Smooth muscle cell (in vitro differentiated cells): ENCODE measurements around the gene CTDSPL2. TPM values are rescaled to one million over a fixed set of nuclear protein-coding genes. Genes with fewer than 3 reads are reported as not detected.
"Not testable (repeated sequence)": the region's sequence is repeated elsewhere in the genome, so short reads cannot be mapped to it uniquely, and the experiment has no call there.

Source experiments
- DNase-seq: peaks from one replicate; lab custom pipeline; 2025; ENCODE audit not compliant: unreplicated experiment; lab: John Stamatoyannopoulos, UW
- H2AFZ ChIP-seq: fragments of 200-600 bp; sonication (generic); 2 replicates; pipeline ENCODE4 v1.6.0; 2016; ENCODE audit warnings: antibody characterized with exemption, low read depth, mild to moderate bottlenecking
- H3F3A ChIP-seq: fragments of 200-600 bp; sonication (generic); 2 replicates; pipeline ENCODE4 v1.6.0; 2017; ENCODE audit warnings: antibody characterized with exemption, low read depth
- H3K27ac ChIP-seq: fragments of 200-600 bp; sonication (generic); 2 replicates; pipeline ENCODE4 v1.5.1; 2016; ENCODE audit warnings: low read depth, mild to moderate bottlenecking
- H3K27me3 ChIP-seq: fragments of 200-600 bp; sonication (generic); 2 replicates; pipeline ENCODE4 v1.6.1; 2016; ENCODE audit warnings: low read depth, mild to moderate bottlenecking
- H3K36me3 ChIP-seq: fragments of 200-600 bp; sonication (generic); 2 replicates; pipeline ENCODE4 v1.5.1; 2016; ENCODE audit warnings: low read depth
- H3K4me1 ChIP-seq: fragments of 200-600 bp; sonication (generic); 2 replicates; pipeline ENCODE4 v1.5.1; 2016; ENCODE audit warnings: low read depth
- H3K4me2 ChIP-seq: fragments of 200-600 bp; sonication (generic); 2 replicates; pipeline ENCODE4 v1.6.0; 2016; ENCODE audit warnings: mild to moderate bottlenecking
- H3K4me3 ChIP-seq: fragments of 200-600 bp; sonication (generic); 2 replicates; pipeline ENCODE4 v1.5.1; 2016; ENCODE audit warnings: mild to moderate bottlenecking
- H3K79me2 ChIP-seq: fragments of 200-600 bp; sonication (generic); 2 replicates; pipeline ENCODE4 v1.6.0; 2016; ENCODE audit warnings: low read depth, mild to moderate bottlenecking
- H3K9ac ChIP-seq: fragments of 200-600 bp; sonication (generic); 2 replicates; pipeline ENCODE4 v1.6.0; 2016; ENCODE audit warnings: low read depth
- H3K9me3 ChIP-seq: fragments of 200-600 bp; sonication (generic); replicated peaks from 2 replicates; pipeline ENCODE4 v1.5.1; 2016; ENCODE audit warnings: low read depth
- H4K20me1 ChIP-seq: fragments of 200-600 bp; sonication (generic); 2 replicates; pipeline ENCODE4 v1.6.0; 2016; ENCODE audit warnings: low read depth
- CTCF ChIP-seq: fragments of 200-600 bp; sonication (generic); IDR thresholded peaks from 2 replicates; pipeline ENCODE4 v1.5.1; 2017; ENCODE audit warnings: borderline replicate concordance, mild to moderate bottlenecking, antibody characterized with exemption; ENCODE audit not compliant: insufficient read depth, poor library complexity, severe bottlenecking
- WGBS: methylation state at CpG from one replicate; pipeline ENCODE4 v1.1.7; 2016; ENCODE audit warnings: low lambda C conversion rate; 5-methylcytosine and 5-hydroxymethylcytosine counted together
- polyA plus RNA-seq: library from polyadenylated mRNA; unstranded; fragments of >200 nt; fragmentation: Nextera tagmentation; extraction: Ambion mirVana; gene quantifications from 2 replicates; pipeline ENCODE4 v1.2.1, GENCODE V29; 2016
- total RNA-seq: library from RNA; depleted of rRNA; stranded (reverse); fragments of >200 nt; gene quantifications from 2 replicates; pipeline ENCODE4 v1.2.3, GENCODE V29; 2014

CTDSPL2 gene
- total and polyA plus RNA-seq, 2 experiments from 2014 or later: 15.6 to 83.9 TPM

GRCh38 chr15:44450172-44450571 lies 22.7 kb downstream of the CTDSPL2 start:
- H3K27ac ChIP-seq: no peak overlapping the region
- no peaks in the 10 kb centered on the region for H3K36me3 ChIP-seq
- no peak for TF ChIP-seq CTCF
- H3K9me3 ChIP-seq: no peaks in the 10 kb centered on the region
- no peak for DNase-seq
- no peaks in the 10 kb centered on the region for H3K4me1 ChIP-seq
- peaks cover 94% of the 10 kb centered on the region for H3K79me2 ChIP-seq
- H4K20me1 ChIP-seq: peaks cover 79% of the 10 kb centered on the region
- no peak overlapping the region for H2AFZ ChIP-seq
- H3K4me3 ChIP-seq: no peak overlapping the region
- H3F3A ChIP-seq: no peaks in the 10 kb centered on the region
- no peaks in the 10 kb centered on the region for H3K27me3 ChIP-seq
- no peak overlapping the region for H3K9ac ChIP-seq
- no peak overlapping the region for H3K4me2 ChIP-seq
- 97% methylated on average over 1 of the region's 1 CpG for WGBS

- Histone ChIP-seq H4K20me1 (peaks cover 71% of the 10 kb centered on the region), H3K79me2 (peaks cover 87% of the 10 kb centered on the region)
- H3F3A ChIP-seq, H3K27ac ChIP-seq, H3K27me3 ChIP-seq, H3K9ac ChIP-seq, H3K4me1 ChIP-seq, H3K4me3 ChIP-seq, H3K9me3 ChIP-seq, H3K4me2 ChIP-seq, H2AFZ ChIP-seq, DNase-seq, H3K36me3 ChIP-seq: not testable (repeated sequence)
- 97% methylated on average over 6 of the region's 6 CpGs for WGBS
Measured at GRCh38 chr15:44453578-44454283, 26.3 kb downstream of the CTDSPL2 start.

GRCh38 chr15:44458429-44458828 lies 31.0 kb downstream of the CTDSPL2 start:
- H3K79me2 ChIP-seq: peaks cover 72% of the 10 kb centered on the region
- peaks cover 5% of the 10 kb centered on the region for H3K36me3 ChIP-seq

More at GRCh38 chr15:44458429-44458828, 31.0 kb downstream of the CTDSPL2 start:
- H3K4me1 ChIP-seq: no peaks in the 10 kb centered on the region
- no peak for DNase-seq
- no peak overlapping the region for H3K9ac ChIP-seq
- no peak overlapping the region for H3K4me2 ChIP-seq
- no peak overlapping the region for H3K4me3 ChIP-seq
- H3K27ac ChIP-seq: no peak overlapping the region
- peaks cover 38% of the 10 kb centered on the region for H4K20me1 ChIP-seq
- H3F3A ChIP-seq: no peaks in the 10 kb centered on the region
- TF ChIP-seq CTCF: no peak
- 84% methylated on average over 4 of the region's 4 CpGs for WGBS
- no peaks in the 10 kb centered on the region for H3K9me3 ChIP-seq
- H2AFZ ChIP-seq: no peak overlapping the region
- no peaks in the 10 kb centered on the region for H3K27me3 ChIP-seq
